ENCODE data around the gene RNU1-3.
"Not testable (repeated sequence)": the region's sequence is repeated elsewhere in the genome, so short reads cannot be mapped to it uniquely, and the experiment has no call there.

- TF ChIP-seq POLR2A (IDR thresholded peaks at IDR 0.05); POLR2AphosphoS5 (IDR thresholded peaks at IDR 0.05); CTCF (IDR thresholded peaks at IDR 0.05 in 8 of 11, conservative IDR thresholded peaks at IDR 0.05 in 3 of 11): not testable (repeated sequence)
These were observed 46.2 kb upstream of the RNU1-3 start for GRCh38 chr1:16712984-16713383.

All from spleen (tissue), 7 donors.